Measurements from ENCODE around the gene SCRN2. TPM values are rescaled to one million over a fixed set of nuclear protein-coding genes. Genes with fewer than 3 reads are reported as not detected.

The SCRN2 gene
- total and polyA plus RNA-seq, 7 donors = 22.5 to 44.6 (median 28.8) TPM

DNA sequence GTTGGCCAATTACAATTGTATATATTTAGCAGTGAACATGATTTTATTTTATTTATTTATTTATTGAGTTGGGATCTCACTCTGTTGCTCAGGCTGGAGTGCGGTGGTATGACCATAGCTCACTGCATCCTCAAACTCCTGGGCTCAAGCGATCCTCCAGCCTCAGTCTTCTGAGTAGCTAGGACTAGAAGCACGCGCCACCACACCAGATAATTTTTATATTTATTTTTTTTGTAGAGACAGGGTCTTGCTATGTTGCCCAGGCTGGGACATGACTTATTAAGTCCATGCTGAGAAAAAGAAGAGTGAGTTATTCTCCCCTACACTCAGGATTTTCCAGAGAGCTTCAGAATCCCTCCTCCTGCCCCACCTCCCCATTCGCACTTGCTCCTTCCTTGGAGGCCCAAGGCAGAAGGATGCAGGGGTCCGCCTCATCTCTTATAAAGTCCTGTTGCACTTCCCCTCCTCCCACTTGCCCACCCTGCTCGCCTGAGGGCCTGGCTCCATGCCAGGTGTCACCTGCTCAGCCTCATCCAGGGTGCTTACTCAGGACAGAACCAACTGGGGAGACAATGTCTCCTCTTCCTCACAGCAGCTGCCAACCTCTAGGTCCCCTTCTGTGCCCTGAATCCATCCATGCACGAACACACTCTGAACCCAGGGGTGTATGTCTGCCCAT, 38.8 kb upstream of the SCRN2 start:
- TF ChIP-seq POLR2AphosphoS5 (IDR thresholded peaks at IDR 0.05) = no peak
- no peak for TF ChIP-seq EP300 (IDR thresholded peaks at IDR 0.05)
- TF ChIP-seq POLR2A (IDR thresholded peaks at IDR 0.05) = no peak
- TF ChIP-seq, protein P1, sequence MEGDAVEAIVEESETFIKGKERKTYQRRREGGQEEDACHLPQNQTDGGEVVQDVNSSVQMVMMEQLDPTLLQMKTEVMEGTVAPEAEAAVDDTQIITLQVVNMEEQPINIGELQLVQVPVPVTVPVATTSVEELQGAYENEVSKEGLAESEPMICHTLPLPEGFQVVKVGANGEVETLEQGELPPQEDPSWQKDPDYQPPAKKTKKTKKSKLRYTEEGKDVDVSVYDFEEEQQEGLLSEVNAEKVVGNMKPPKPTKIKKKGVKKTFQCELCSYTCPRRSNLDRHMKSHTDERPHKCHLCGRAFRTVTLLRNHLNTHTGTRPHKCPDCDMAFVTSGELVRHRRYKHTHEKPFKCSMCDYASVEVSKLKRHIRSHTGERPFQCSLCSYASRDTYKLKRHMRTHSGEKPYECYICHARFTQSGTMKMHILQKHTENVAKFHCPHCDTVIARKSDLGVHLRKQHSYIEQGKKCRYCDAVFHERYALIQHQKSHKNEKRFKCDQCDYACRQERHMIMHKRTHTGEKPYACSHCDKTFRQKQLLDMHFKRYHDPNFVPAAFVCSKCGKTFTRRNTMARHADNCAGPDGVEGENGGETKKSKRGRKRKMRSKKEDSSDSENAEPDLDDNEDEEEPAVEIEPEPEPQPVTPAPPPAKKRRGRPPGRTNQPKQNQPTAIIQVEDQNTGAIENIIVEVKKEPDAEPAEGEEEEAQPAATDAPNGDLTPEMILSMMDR (IDR thresholded peaks at IDR 0.05) = no peak
- Histone ChIP-seq H3K36me3 (no peaks in the 10 kb centered on the region), H3K9me3 (no peaks in the 10 kb centered on the region), H3K4me3 (no peak overlapping the region), H3K27me3 (peaks cover 0 to 33% (median 20%) of the 10 kb centered on the region in 3 donors), H3K27ac (no peak overlapping the region), H3K4me1 (peaks cover 0 to 8% (median 0%) of the 10 kb centered on the region in 4 donors)
- intact Hi-C loops (cut with DNase I) = no loop called here
- no peak for DNase-seq
- WGBS, 2 donors = 83 to 86% methylated on average over 8 of the region's 8 CpGs

DNA sequence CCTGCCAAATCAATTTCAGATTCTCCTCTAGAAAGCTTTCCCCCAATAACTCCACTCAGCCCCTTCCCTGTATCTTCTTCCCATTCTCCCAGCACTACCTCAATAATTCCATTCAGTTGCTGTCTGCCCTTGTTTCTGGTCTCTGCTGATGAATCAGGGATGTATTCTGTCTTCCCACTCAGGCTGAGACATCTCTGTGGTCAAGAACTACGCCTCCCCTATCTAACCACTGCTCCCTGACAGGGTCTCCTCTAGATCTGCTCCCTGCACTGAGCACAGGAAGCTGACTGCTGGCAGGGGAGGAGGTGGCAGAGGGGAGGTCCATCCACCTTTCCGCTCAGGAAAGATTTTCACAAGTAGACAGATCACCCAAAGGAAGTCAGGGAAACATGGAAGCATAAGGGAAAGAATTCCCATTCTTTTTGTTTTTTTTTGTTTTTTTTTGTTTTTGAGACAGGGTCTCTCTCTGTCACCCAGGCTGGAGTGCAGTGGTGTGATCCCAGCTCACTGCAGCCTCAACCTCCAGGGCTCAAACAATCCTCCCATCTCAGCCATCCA, 38.0 kb upstream of the SCRN2 start:
- WGBS, 2 donors = 67 to 86% methylated on average over 2 of the region's 2 CpGs
- DNase-seq = no peak
- Histone ChIP-seq H3K4me3 (no peak overlapping the region), H3K27ac (no peak overlapping the region), H3K9me3 (no peaks in the 10 kb centered on the region), H3K4me1 (peaks cover 0 to 8% (median 0%) of the 10 kb centered on the region in 4 donors), H3K36me3 (no peaks in the 10 kb centered on the region), H3K27me3 (peaks cover 0 to 34% (median 21%) of the 10 kb centered on the region in 3 donors)
- no peak for TF ChIP-seq POLR2AphosphoS5 (IDR thresholded peaks at IDR 0.05)
- intact Hi-C loops (cut with DNase I) = no loop called here

DNA sequence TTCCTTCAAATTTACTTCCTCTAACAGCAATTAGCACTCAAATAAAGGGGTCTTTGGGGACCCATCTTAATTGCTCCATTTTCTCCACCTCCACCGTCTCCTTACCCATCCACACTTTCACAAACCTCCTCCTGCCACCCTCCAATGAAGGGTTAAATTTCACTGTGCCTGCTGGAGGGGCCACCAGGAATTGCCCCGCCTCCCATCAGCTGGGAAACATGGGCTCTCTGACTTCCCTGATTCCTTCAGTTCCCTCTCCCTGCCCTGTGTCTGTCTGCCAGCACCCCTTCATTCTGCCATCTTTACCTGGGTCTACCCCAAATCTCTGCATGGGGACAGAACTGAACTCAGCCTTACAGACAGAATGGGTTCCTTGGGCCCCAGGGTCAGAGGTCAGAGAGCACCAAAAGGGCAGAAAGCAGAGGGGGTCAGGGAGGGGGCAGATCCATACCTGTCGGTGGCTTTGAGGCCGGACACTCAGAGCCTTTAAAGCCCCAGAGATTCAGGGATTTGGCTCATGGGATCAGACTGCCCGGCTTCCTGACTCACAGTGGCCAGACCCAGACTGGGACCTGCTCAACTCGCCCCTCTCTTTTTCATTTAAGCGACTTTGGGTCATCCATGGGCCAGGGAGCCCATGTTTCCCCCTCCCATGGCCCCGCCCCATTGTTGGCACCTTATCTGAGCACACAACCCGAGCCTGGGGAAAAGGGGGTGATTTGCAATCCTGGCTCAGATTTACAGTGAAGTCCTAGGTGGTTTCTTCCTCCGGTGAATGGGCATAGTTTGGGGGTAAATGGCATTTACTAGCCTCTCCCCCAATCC, 37.3 kb upstream of the SCRN2 start:
- no peak for DNase-seq

DNA sequence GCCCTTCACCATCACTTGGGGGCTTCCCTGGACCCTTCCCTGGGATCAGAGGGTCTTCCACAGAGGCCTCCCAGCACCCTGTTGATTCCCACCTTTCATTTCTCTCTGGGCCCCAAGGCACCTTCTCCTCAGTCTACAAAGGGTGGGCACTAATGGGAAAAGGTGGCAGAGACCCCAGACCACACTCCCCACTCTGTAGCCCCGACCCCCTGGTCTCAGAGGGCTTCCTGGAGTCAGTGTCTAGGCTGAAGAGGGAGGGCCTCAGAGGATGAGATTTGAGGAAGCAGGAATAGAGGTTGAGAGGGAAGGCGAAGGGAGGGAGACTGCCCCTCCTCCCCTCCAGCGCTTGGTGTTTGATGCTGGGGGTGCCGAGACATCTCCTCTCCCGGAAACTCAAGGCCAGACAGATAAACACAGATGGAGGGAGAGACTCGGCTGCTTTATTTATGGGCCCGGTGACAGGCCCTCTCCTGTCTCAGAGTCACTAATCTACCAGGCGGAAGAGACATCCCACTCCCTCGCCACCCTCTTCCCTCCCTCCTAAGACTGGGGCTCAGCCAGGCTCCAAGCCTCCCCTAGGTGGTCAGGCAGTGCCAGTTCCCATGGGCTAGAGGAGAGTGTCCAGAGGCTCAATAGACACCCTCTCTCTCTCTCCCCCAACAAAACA, 36.4 kb upstream of the SCRN2 start:
- 60 to 80% methylated on average over 9 of the region's 9 CpGs for WGBS, 2 donors

More for the DNA sequence above, 37.3 kb upstream of the SCRN2 start:
- WGBS, 2 donors = 76 to 79% methylated on average over 10 of the region's 10 CpGs
- no peak overlapping the region for H3K4me3 ChIP-seq
- no peaks in the 10 kb centered on the region for H3K9me3 ChIP-seq
- H3K4me1 ChIP-seq = peaks cover 0 to 8% (median 0%) of the 10 kb centered on the region in 4 donors
- peaks cover 0 to 33% (median 23%) of the 10 kb centered on the region in 3 donors for H3K27me3 ChIP-seq
- H3K36me3 ChIP-seq = no peaks in the 10 kb centered on the region
- H3K27ac ChIP-seq = no peak overlapping the region
- no peak for TF ChIP-seq POLR2AphosphoS5 (IDR thresholded peaks at IDR 0.05)
- no peak for TF ChIP-seq POLR2A (IDR thresholded peaks at IDR 0.05)
- TF ChIP-seq EP300 (IDR thresholded peaks at IDR 0.05) = no peak
- intact Hi-C loops (cut with DNase I) = no loop called here

DNA sequence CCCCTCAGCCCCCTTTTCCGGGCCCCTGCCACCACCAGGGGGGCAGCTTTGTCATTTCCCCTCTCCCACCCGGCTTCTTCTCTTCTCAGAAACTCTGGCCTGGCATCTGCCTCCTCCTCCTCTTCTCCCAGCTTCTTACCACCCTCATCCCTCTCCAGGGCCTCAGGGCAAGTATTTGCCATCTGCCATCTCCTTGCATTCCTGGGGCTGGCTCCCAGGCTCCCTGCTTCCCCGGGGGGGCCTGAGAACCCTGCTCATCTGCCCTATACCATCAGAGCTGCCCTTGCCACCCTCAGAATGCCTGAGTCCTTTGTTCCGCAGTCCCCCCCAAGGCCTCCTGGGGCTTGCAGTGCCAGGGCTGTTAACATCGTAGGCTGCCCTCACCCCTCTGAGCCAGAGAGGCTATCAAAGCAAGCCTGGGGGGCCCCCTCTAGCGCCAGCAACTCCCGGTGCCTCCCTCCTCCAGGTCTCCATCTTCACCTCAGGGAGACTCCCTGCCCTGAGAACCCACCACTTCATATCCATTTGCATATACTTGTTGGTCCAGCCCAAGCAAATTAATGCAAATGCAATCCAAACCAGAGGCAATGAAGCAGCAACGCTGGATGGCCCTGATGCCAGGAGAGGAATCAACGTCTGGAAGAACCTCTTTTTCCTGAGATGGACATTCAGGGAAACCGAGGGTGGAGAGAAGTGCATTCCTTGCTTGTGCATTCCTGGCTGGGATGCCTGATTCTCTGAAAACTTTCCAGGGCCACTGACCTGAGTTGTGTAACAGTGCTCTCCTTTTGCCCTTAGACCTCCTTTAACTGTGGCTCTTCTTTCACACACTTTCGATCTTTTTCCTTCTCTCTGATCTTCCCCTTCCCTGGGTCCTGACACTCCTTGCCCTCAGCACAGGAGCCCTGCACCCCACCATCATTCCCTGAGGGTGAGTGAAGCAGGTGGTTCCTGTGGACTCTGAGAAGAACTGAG, 34.2 kb upstream of the SCRN2 start:
- intact Hi-C loops (cut with DNase I) = no loop called here
- TF ChIP-seq, protein P1 (IDR thresholded peaks at IDR 0.05) = no peak
- TF ChIP-seq EP300 (IDR thresholded peaks at IDR 0.05) = no peak
- no peak for TF ChIP-seq POLR2A (IDR thresholded peaks at IDR 0.05)
- TF ChIP-seq POLR2AphosphoS5 (IDR thresholded peaks at IDR 0.05) = no peak
- Histone ChIP-seq H3K4me3 (no peak overlapping the region), H3K27ac (no peak overlapping the region), H3K4me1 (peaks cover 0 to 6% (median 2%) of the 10 kb centered on the region in 4 donors), H3K9me3 (no peaks in the 10 kb centered on the region), H3K36me3 (no peaks in the 10 kb centered on the region), H3K27me3 (peaks cover 7 to 64% (median 40%) of the 10 kb centered on the region in 3 donors)
- WGBS, 2 donors = 67 to 75% methylated on average over 11 of the region's 11 CpGs
- DNase-seq = no peak

More for the DNA sequence above, 36.4 kb upstream of the SCRN2 start:
- no peak for TF ChIP-seq EP300 (IDR thresholded peaks at IDR 0.05)
- TF ChIP-seq POLR2A (IDR thresholded peaks at IDR 0.05) = no peak
- intact Hi-C loops (cut with DNase I) = no loop called here
- H3K36me3 ChIP-seq = no peaks in the 10 kb centered on the region
- H3K4me3 ChIP-seq = no peak overlapping the region
- H3K4me1 ChIP-seq = peaks cover 0 to 8% (median under 1%) of the 10 kb centered on the region in 4 donors
- no peak for DNase-seq
- no peaks in the 10 kb centered on the region for H3K9me3 ChIP-seq
- H3K27ac ChIP-seq = no peak overlapping the region
- peaks cover 3 to 42% (median 29%) of the 10 kb centered on the region in 3 donors for H3K27me3 ChIP-seq

All from sigmoid colon (tissue), 7 donors.